IMR-90 (cell line): ENCODE data around the gene RHOH.

ENCODE experiments used
- POLR2A ChIP-seq: IDR thresholded peaks from 2 replicates; pipeline ENCODE4 v1.6.1; 2012; ENCODE audit warnings: mild to moderate bottlenecking, low read depth, low read length
- RCOR1 ChIP-seq: IDR thresholded peaks from 2 replicates; pipeline ENCODE4 v1.6.1; 2012; ENCODE audit warnings: mild to moderate bottlenecking, low read length, improper control_type of control experiment; ENCODE audit not compliant: insufficient replicate concordance
- TF ChIP-seq, protein P1 (sequence below): conservative IDR thresholded peaks from 2 replicates; pipeline ENCODE4 v1.5.1; 2012; ENCODE audit warnings: mild to moderate bottlenecking, low read depth, low read length, improper control_type of control experiment

DNA sequence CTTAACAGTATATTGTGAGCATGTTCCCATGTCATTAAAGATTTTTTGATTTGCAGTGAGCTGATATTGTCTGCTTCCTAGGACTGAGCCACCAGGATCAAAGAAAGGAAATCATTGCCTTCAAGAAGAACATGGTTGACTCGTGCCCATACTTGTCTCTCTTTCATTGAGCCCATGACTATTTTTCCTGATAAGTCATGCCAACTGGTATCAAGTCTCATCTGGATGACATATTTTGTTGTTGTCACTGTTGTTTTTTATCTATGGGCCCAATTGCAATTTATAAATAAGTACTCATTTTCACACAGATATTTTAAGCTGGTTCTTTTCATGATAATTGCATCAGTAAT is 10.2 kb upstream of the RHOH start:
- TF ChIP-seq POLR2A, result no peak
- TF ChIP-seq, protein P1, sequence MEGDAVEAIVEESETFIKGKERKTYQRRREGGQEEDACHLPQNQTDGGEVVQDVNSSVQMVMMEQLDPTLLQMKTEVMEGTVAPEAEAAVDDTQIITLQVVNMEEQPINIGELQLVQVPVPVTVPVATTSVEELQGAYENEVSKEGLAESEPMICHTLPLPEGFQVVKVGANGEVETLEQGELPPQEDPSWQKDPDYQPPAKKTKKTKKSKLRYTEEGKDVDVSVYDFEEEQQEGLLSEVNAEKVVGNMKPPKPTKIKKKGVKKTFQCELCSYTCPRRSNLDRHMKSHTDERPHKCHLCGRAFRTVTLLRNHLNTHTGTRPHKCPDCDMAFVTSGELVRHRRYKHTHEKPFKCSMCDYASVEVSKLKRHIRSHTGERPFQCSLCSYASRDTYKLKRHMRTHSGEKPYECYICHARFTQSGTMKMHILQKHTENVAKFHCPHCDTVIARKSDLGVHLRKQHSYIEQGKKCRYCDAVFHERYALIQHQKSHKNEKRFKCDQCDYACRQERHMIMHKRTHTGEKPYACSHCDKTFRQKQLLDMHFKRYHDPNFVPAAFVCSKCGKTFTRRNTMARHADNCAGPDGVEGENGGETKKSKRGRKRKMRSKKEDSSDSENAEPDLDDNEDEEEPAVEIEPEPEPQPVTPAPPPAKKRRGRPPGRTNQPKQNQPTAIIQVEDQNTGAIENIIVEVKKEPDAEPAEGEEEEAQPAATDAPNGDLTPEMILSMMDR, result no peak
- TF ChIP-seq RCOR1, result no peak
